CD4-positive, alpha-beta T cell (primary cell): ENCODE measurements around the gene KCNJ15. TPM values are rescaled to one million over a fixed set of nuclear protein-coding genes. Genes with fewer than 3 reads are reported as not detected.

Experiments used
- ATAC-seq: fragments of 200-7000 bp; cut with Tn5 transposase; one replicate; pipeline ENCODE4 v1.10.0; 2022; ENCODE audit warnings: mild to moderate bottlenecking; ENCODE audit not compliant: poor library complexity
- CTCF ChIA-PET: fragments of 350-600 bp; sonication (Branson Sonifier 250); formaldehyde crosslinking; loops from one replicate; lab custom pipeline; 2021; ENCODE audit warnings: antibody characterized with exemption, inconsistent platforms; lab: Charles Lee
- POLR2A ChIA-PET: fragments of 350-600 bp; sonication (Branson Sonifier 250); formaldehyde crosslinking; loops from one replicate; lab custom pipeline; 2021; ENCODE audit warnings: antibody characterized with exemption, inconsistent platforms; lab: Charles Lee
- DNase-seq, 14 experiments: peaks; one replicate each; pipeline ENCODE4 v3.0.0-alpha.2; 2013 to 2020; ENCODE audit warnings: mixed read lengths in 2 of 14
- H3K27ac ChIP-seq, 2 donors: one replicate each; pipeline versions ENCODE4 v1.5.1 to v1.7.0; 2013; ENCODE audit warnings: low read length in 2 of 2, low read depth in 1 of 2, mild to moderate bottlenecking in 1 of 2
- H3K27me3 ChIP-seq, 2 experiments: 1 replicate in 1 of 2; 2 replicates in 1 of 2; pipeline versions ENCODE4 v1.6.1 to v1.7.0; 2013; ENCODE audit warnings: low read length in 2 of 2, control low read depth in 1 of 2, mild to moderate bottlenecking in 1 of 2, moderate library complexity in 1 of 2; ENCODE audit not compliant: insufficient read depth in 2 of 2, control insufficient read depth in 1 of 2
- H3K36me3 ChIP-seq: one replicate; pipeline ENCODE4 v1.6.1; 2013; ENCODE audit warnings: low read length, control low read depth; ENCODE audit not compliant: insufficient read depth
- H3K4me1 ChIP-seq: one replicate; pipeline ENCODE4 v1.6.1; 2013; ENCODE audit warnings: low read length, control low read depth; ENCODE audit not compliant: insufficient read depth
- H3K4me3 ChIP-seq: one replicate; pipeline ENCODE4 v1.5.1; 2013; ENCODE audit warnings: mild to moderate bottlenecking, low read length, moderate library complexity
- H3K9me3 ChIP-seq, 2 experiments: 1 replicate in 1 of 2; 2 replicates in 1 of 2; pipeline versions ENCODE4 v1.6.1 to v1.7.0; 2013; ENCODE audit warnings: low read length in 2 of 2, mild to moderate bottlenecking in 2 of 2, control low read depth in 1 of 2, moderate library complexity in 1 of 2; ENCODE audit not compliant: control insufficient read depth in 1 of 2, insufficient read depth in 1 of 2
- H3K27ac Mint-ChIP-seq: one replicate; pipeline ENCODE4 v1.8.0; 2020; ENCODE audit warnings: mixed read lengths
- H3K27me3 Mint-ChIP-seq: one replicate; pipeline ENCODE4 v1.8.0; 2021; ENCODE audit warnings: mixed read lengths
- H3K36me3 Mint-ChIP-seq: one replicate; pipeline ENCODE4 v1.8.0; 2021; ENCODE audit warnings: low read depth, mixed read lengths
- H3K4me1 Mint-ChIP-seq: one replicate; pipeline ENCODE4 v1.8.0; 2021; ENCODE audit warnings: low read depth, mixed read lengths
- H3K4me3 Mint-ChIP-seq: one replicate; pipeline ENCODE4 v1.8.0; 2020; ENCODE audit warnings: mild to moderate bottlenecking, mixed read lengths
- H3K9me3 Mint-ChIP-seq: one replicate; pipeline ENCODE4 v1.8.0; 2020; ENCODE audit warnings: mixed read lengths
- intact Hi-C, 2 experiments: fragments of 100-400 bp; cut with DNase I in 1 of 2; cut with micrococcal nuclease in 1 of 2; formaldehyde crosslinking; loops; one replicate each; pipeline versions ENCODE4 v1.15.1 to v1.9.0; 2023 to 2025; cut with DNase I, micrococcal nuclease
- total RNA-seq, 174 experiments: library from RNA in 2 of 174; stranded (reverse) in 2 of 174; gene quantifications; one replicate each; pipeline ENCODE4 v1.2.3 and lab custom pipeline; 2021 to 2026
- TF ChIP-seq, protein P1 (sequence below): fragments of 200-600 bp; IDR thresholded peaks from one replicate; pipeline ENCODE4 v1.8.0; 2022; ENCODE audit warnings: antibody characterized with exemption, mild to moderate bottlenecking

The KCNJ15 gene
- total RNA-seq, 2 experiments from 2014 or later = 0.19 TPM; not detected in 1

DNA sequence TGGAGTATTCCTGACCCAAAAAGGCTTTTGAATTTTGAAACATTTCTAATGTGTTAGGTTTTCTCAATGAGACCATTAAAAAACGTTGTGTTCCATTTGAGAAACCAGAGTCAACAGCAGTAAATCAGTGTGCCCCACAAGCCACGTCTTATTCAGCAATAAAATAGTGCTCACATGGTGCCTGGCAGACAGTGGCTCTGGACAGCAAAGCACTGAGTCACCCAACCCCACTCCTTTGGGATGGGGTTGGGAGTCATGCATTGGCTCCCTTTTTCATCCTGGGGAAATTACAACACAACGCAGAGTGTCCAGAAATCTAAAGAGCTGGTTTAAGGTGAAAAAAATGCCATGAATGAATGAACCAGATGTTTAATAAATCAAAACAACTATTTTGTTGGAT, 46.5 kb downstream of the KCNJ15 start:
- H3K4me3 ChIP-seq = no peak overlapping the region
- H3K27me3 ChIP-seq = no peaks in the 10 kb centered on the region
- H3K4me1 ChIP-seq = peaks cover 11% of the 10 kb centered on the region
- no peaks in the 10 kb centered on the region for H3K36me3 Mint-ChIP-seq
- H3K36me3 ChIP-seq = no peaks in the 10 kb centered on the region
- no peak for ATAC-seq
- H3K27ac Mint-ChIP-seq = no peak overlapping the region
- H3K9me3 Mint-ChIP-seq = no peaks in the 10 kb centered on the region
- intact Hi-C loops = no loop called here
- CTCF ChIA-PET = no interaction called here
- no peak for DNase-seq
- H3K9me3 ChIP-seq = no peaks in the 10 kb centered on the region
- TF ChIP-seq, protein P1, sequence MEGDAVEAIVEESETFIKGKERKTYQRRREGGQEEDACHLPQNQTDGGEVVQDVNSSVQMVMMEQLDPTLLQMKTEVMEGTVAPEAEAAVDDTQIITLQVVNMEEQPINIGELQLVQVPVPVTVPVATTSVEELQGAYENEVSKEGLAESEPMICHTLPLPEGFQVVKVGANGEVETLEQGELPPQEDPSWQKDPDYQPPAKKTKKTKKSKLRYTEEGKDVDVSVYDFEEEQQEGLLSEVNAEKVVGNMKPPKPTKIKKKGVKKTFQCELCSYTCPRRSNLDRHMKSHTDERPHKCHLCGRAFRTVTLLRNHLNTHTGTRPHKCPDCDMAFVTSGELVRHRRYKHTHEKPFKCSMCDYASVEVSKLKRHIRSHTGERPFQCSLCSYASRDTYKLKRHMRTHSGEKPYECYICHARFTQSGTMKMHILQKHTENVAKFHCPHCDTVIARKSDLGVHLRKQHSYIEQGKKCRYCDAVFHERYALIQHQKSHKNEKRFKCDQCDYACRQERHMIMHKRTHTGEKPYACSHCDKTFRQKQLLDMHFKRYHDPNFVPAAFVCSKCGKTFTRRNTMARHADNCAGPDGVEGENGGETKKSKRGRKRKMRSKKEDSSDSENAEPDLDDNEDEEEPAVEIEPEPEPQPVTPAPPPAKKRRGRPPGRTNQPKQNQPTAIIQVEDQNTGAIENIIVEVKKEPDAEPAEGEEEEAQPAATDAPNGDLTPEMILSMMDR = no peak
- no peak overlapping the region for H3K4me3 Mint-ChIP-seq
- no peak overlapping the region for H3K27ac ChIP-seq
- POLR2A ChIA-PET = no interaction called here
- no peaks in the 10 kb centered on the region for H3K27me3 Mint-ChIP-seq
- H3K4me1 Mint-ChIP-seq = peaks cover 52% of the 10 kb centered on the region

DNA sequence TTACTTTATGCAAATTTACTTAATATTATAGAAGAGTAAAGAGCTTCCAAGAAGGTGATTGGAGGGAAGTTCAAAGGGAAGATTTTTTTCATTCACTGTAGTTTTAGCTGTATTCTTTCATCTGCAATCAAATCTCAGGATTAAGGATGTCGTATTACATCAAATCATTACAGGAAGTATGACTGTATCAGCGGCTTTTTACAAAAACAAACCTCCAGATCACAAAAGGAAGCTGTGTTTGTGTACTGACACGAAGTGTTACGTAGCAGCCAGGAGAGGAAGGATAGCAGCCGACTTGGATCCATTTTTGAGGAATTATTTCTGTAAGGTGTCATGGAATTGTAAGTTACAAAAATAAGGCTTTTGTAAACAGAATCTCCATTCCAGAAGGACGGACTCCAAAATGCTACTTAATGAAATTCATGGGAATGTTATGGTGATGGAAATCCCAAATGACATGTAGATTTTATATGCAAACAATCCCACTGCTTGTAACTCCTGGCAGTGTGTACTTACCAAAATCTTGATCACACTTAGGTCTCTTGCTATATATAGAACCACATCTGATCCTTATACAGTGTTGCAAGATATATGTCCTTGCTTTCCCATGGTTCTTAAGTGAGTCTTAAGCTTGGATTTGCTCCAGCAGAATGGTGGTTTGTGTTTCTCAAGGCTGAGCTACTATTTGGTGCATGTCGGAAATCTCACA, 49.8 kb downstream of the KCNJ15 start:
- ATAC-seq (peak; percentile 86), DNase-seq (peak in 4 of 14 experiments; percentile 19 to 73 (median 56))
- H3K4me1 Mint-ChIP-seq = peaks cover 25% of the 10 kb centered on the region
- Histone ChIP-seq H3K4me3 (no peak overlapping the region), H3K36me3 (no peaks in the 10 kb centered on the region), H3K9me3 (no peaks in the 10 kb centered on the region), H3K4me1 (no peaks in the 10 kb centered on the region), H3K27ac (no peak overlapping the region), H3K27me3 (no peaks in the 10 kb centered on the region)
- TF ChIP-seq, protein P1 = no peak
- POLR2A ChIA-PET = interaction anchor here (0.8 to 2.2 kb wide), 7 partner anchors 10 to 877 kb away, joined by 3 to 9 read pairs (median 4); partner anchors contain the start of gene PSMG1
- no peaks in the 10 kb centered on the region for H3K9me3 Mint-ChIP-seq
- intact Hi-C loops = loop anchor here (1.0 to 2.0 kb wide), 3 partner anchors 14 to 61 kb away; no protein-coding TSS in a partner anchor
- peak overlapping the region; percentile 9 for H3K4me3 Mint-ChIP-seq
- CTCF ChIA-PET = interaction anchor here (0.6 to 1.7 kb wide), 3 partner anchors 13 to 28 kb away, joined by 3 to 5 read pairs (median 4); no protein-coding TSS in a partner anchor
- no peaks in the 10 kb centered on the region for H3K27me3 Mint-ChIP-seq
- H3K36me3 Mint-ChIP-seq = no peaks in the 10 kb centered on the region
- H3K27ac Mint-ChIP-seq = peak overlapping the region; percentile 86

DNA sequence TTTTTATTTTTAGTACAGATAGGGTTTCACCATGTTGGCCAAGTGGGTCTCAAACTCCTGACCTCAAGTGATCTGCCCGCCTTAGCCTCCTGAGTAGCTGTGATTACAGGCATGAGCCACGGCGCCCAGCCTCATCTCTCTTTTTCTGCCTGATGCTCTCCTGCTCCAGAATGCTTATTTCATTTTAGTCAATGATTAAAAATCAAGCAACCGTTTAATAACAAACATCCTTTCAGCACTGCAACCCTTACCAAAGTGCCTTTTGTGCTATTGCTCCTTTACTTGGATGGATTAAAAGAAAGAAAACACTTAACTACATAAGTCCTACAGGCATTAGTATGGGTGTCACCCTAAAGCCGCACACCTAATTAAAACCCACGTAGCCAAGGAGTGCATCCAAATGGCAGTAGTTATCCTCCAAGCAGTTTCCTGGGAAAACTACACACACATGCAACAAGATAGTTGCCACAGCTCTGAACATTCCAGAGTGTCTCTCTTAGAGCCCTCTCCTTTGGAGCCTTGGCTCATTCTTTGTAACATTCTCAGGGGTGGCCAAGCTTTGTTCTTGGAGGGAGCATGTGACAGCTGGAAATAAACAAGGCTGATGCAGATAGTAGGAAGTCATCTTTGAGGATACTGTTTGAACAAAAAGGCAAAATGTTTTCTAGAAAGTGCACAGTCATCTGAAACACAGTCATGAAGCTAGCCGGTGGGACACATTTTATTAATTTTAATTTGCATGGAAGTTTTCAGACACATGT, 51.2 kb downstream of the KCNJ15 start:
- H3K4me1 Mint-ChIP-seq = peaks cover 19% of the 10 kb centered on the region
- peak overlapping the region; percentile 56 for H3K27ac Mint-ChIP-seq
- TF ChIP-seq, protein P1 = no peak
- Histone ChIP-seq H3K27ac (no peak overlapping the region), H3K4me1 (no peaks in the 10 kb centered on the region), H3K9me3 (no peaks in the 10 kb centered on the region), H3K36me3 (no peaks in the 10 kb centered on the region), H3K4me3 (no peak overlapping the region), H3K27me3 (no peaks in the 10 kb centered on the region)
- ChIA-PET POLR2A (interaction anchor here (0.6 kb wide), 1 partner anchor 23 kb away, joined by 3 read pairs; no protein-coding TSS in a partner anchor), CTCF (no interaction called here)
- intact Hi-C loops = loop anchor here in 1 of 2 experiments (2.0 kb wide), 1 partner anchor 13 kb away; no protein-coding TSS in a partner anchor
- DNase-seq = no peak
- no peak for ATAC-seq
- no peaks in the 10 kb centered on the region for H3K9me3 Mint-ChIP-seq
- H3K27me3 Mint-ChIP-seq = no peaks in the 10 kb centered on the region
- H3K4me3 Mint-ChIP-seq = no peak overlapping the region
- H3K36me3 Mint-ChIP-seq = no peaks in the 10 kb centered on the region
